Glomerular endothelial cell (primary cell): ENCODE measurements around the gene RNF182. TPM values are rescaled to one million over a fixed set of nuclear protein-coding genes. Genes with fewer than 3 reads are reported as not detected.
"Not testable (repeated sequence)": the region's sequence is repeated elsewhere in the genome, so short reads cannot be mapped to it uniquely, and the experiment has no call there.

Experiments
- DNase-seq: peaks from one replicate; pipeline ENCODE4 v3.0.0-alpha.2; 2011; ENCODE audit warnings: low read depth, low spot score; ENCODE audit errors: extremely low read depth
- total RNA-seq: library from RNA; depleted of rRNA; stranded (reverse); fragments of >200 nt; gene quantifications from 2 replicates; pipeline ENCODE4 v1.2.3, GENCODE V29; 2015

The RNF182 gene
- 4.0 and 7.2 TPM in 2 replicates for total RNA-seq

GRCh38 chr6:13924949-13925881 is at the start of gene RNF182:
Gene RNF182, plus strand, starts transcription at chr6:13924952. Its CDS starts 52,168 bp downstream, at chr6:13977120.
- no peak for DNase-seq

DNA sequence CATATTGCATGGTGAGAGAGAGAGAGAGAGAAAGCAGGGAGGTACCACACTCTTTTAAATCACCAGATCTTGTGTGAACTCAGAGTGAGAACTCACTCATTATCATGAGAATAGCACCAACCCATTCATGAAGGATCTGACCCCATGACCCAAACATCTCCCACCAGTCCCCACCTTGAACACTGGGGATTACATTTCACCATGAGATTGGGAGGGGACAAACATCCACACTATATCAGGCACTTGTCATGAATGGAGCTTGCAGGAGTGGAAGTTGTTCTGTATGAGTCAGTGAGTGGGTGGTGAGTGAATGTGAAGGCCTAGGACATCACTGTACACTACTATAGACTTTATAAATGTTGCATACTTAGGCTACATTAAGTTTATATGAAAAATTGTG is 47.7 kb upstream of the RNF182 start:
- no peak for DNase-seq

DNA sequence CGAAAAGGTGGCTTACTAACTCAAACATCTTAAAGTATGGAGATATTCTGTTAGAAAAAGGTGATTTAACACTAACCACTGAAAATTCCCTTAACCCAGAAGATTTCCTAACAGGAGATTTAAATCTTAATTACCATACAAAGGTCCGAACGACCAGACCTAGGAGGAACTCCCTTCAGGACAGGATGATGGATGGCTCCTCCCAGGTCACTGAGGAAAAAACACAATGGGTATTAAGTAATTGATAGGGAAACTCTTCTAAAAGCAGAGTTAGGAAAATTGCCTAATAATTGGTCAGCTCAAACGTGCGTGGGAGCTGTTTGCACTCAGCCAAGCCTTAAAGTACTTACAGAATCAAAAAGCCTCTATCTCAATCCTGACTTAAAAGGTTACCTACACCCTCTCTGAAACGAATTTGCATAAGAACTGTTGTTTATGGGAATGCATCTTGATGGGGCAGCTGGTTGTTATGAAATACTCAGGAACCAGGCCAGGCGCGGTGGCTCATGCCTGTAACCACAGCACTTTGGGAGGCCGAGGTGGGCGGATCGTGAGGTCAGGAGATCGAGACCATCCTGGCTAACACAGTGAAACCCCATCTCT is 44.6 kb upstream of the RNF182 start:
- not testable (repeated sequence) for DNase-seq

DNA sequence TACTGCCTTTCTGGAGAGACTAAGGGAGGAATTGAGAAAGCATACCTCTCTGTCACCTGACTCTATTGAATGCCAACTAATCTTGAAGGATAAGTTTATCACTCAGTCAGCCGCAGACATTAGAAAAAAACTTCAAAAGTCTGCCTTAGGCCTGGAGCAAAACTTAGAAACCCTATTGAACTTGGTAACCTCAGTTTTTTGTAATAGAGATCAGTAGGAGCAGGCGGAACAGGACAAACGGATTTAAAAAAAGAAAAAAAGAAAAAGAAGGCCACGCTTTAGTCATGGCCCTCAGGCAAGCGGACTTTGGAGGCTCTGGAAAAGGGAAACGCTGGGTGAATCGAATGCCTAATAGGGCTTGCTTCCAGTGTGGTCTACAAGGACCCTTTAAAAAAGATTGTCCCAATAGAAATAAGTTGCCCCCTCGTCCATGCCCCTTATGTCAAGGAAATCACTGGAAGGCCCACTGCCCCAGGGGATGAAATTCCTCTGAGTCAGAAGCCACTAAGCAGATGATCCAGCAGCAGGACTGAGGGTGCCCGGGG is 43.1 kb upstream of the RNF182 start:
- no peak for DNase-seq

GRCh38 chr6:13883966-13884365 is 40.8 kb upstream of the RNF182 start:
- no peak for DNase-seq

GRCh38 chr6:13884397-13884796 is 40.4 kb upstream of the RNF182 start:
- no peak for DNase-seq

DNA sequence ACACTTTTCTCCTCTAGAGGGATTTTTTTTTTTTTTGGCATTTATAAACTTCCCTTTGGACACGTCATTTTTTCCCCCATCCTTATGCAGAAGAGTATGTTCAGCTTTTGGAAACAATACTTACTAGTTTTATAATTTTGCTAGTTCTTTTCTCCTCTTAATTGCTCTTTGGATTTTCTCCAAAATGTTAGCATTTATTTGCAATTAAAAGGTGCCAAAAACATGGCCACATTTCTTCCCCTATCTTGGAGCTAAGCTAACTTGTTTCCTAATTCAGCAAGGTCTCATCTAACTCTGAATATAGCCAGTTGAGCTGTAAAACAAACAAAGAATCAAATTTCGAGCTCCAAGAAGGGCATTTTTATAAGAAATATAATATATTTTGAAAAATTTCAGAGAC is 39.2 kb upstream of the RNF182 start:
- no peak for DNase-seq

DNA sequence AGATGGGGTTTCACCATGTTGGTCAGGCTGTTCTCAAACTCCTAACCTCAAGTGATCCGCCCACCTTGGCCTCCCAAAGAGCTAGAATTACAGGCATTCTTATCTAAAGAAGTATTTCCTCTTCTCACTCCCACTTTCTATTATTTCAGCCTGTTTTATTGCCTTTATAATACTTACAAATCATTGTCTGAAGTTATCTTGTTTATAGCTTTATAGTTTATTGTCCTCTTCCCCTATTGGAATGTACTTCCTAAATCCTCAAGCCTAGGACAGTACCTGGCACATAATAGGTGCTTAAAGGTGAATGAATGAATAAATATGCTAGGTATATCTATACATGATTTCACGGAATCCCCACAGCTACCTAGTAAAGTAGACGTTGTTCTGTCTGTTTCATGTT is 37.8 kb upstream of the RNF182 start:
- DNase-seq: no peak

DNA sequence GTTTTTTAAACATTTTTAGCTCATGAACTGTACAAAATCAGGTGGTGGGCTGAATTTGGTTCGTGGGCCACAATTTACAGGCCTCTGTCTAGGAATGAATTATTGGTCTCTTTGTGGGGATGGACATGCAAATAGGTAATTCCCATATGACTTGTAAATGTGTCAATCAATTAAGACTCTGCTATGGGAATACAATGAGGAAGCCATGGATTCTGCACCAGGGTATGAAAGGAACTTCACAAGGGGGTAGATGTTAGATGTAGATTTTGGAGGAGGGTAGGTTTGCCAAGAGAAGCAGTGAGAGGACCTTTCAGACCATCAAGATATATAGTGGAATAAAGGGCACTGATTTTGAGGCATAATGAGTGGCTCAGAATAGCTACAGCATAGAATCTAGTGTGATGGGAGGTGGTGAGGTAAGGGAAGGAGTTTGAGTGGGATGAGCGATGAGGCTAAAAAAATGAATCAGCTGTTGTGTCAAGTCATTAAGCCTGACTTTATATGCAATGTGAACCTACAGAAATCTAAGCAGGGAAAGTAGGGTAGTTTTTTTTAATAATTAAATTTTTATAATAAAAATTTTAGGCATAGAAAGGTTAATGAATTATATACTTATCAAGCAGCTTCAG is 32.6 kb upstream of the RNF182 start:
- no peak for DNase-seq

DNA sequence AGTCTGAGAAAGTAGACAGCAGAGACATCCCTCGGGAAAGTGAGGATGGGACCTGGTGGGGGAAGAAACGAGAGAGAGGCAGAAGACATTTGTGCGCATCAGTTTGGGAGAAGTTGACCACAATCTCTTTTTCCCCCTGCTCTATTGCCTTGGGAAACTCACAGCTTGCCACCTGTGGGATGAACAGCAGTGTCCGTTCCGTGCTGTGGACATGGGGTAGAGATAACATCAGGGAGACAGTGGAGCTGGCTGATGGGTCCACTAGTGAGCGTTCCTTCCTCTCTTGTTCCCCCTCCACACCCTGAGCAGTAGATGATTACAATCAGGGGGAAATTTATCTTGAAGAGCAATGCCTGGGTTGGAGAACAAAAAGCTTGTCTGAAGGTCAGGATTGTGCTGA is 21.8 kb upstream of the RNF182 start:
- no peak for DNase-seq

GRCh38 chr6:13903364-13903763 is 21.4 kb upstream of the RNF182 start:
- DNase-seq: no peak

GRCh38 chr6:13907001-13907350 is 17.8 kb upstream of the RNF182 start:
- no peak for DNase-seq

- no peak for DNase-seq
These were observed 17.0 kb upstream of the RNF182 start for GRCh38 chr6:13907614-13908215.

DNA sequence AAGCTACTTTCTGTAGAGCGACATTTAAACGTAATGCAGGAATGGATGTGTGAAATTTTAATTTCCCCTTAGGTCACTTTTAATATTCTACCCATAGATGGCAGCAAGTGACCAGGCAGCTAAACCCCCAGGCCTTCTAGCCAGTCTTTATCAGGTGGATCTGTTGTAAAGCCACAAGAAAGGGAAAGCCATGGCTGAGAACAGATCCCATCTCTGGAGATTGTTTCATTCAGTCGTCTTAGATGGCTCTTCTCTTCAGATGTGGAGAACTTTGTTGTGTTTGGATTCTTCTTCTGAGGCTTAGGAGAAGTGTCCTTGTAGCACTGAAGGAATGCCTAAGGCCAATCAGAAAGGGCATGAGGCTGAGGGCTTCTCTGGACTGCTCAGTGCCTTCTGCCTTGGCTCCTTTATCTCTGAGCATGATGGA is 15.8 kb upstream of the RNF182 start:
- peak; percentile 51 for DNase-seq

- DNase-seq: no peak
These were observed 14.3 kb upstream of the RNF182 start for GRCh38 chr6:13910443-13910842.

- DNase-seq: no peak
These were observed 13.4 kb upstream of the RNF182 start for GRCh38 chr6:13911337-13911736.

DNA sequence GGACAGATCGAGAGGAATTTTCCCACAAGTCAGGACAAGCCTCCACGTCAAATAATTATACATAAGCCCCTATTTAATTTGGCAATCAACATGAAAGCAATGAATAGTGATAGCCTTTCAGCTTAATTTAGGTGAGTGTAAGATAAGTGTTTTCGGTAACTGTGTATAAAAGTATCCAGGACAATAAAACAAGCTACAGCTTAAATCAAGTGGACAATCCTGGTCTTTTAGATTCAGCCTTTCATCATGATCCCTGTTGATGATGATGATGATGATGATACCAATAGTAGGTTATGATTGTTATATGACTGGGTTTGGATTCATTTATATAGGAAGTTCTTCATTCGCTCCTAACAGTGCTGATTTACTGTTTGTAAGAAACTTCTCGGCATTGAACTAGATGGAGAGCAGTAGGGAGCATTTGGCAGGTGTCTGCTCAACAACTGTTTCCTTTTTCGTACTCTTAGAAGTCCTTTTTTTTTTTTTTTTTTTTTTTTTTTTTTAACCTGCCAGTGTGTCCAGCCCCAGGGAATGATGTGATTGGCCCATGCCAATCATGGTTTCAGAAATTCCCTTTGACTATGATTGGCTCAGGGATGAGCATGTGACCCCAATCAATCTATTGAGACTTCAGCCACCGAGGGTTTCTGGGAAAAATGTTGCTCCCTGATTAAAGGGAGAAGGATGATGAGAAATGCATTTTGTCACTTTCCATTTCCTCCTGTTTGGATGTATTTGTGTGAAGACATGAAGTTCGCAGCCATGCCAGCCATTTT is 11.3 kb upstream of the RNF182 start:
- DNase-seq: no peak

- DNase-seq: no peak
These were observed 10.4 kb upstream of the RNF182 start for GRCh38 chr6:13914351-13914750.

DNA sequence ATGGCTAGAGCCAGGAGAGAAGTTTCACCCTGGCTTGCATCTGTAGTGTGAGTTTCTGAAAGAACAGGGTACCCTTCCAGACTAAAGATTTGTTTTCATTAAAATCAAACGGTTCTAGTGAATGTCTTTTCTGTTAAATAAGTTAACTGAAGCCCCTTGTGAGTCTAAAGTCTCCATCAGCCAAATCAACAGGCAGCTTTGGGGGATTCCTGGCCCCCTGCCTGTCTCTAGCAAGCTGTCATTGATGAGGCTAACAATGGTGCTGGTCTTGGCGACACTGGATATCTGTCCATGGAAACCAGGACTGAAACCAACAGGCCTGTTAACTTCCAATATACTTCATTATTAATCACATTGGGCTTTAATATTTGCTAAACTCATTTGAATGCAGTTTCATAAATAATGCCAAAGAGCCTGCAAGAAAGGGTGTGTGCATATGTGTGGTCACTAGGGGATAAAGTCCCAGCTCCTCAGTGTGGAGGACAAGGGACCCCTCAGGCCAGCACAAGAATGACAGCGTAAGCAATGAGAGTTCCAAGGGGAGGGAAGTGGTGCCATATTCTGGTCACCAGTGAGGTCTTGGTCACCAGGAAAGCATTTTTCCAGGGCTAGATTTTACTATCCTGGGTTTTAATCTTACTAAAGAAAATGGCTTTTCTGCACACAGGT is 9.1 kb upstream of the RNF182 start:
- DNase-seq: no peak
